GM23338 (cell line): ENCODE data around the gene BRD9. TPM values are rescaled to one million over a fixed set of nuclear protein-coding genes. Genes with fewer than 3 reads are reported as not detected.

Experiments used
- ATAC-seq: fragments of 200-7000 bp; cut with Tn5 transposase; 3 replicates; pipeline ENCODE4 v1.9.1; 2020
- DNase-seq: peaks from one replicate; pipeline ENCODE4 v3.0.0-alpha.2; 2015; ENCODE audit warnings: low spot score
- H2AFZ ChIP-seq: fragments of 200-600 bp; sonication (generic); 2 replicates; pipeline ENCODE4 v1.8.0; 2016; ENCODE audit warnings: antibody characterized with exemption, mild to moderate bottlenecking, moderate library complexity
- H3F3A ChIP-seq: fragments of 200-600 bp; sonication (generic); replicated peaks from 2 replicates; pipeline ENCODE4 v1.8.0; 2017; ENCODE audit warnings: antibody characterized with exemption, mixed run types, low read depth
- H3K27ac ChIP-seq: fragments of 200-600 bp; sonication (generic); 2 replicates; pipeline ENCODE4 v1.6.1; 2016; ENCODE audit warnings: low read depth
- H3K27me3 ChIP-seq: fragments of 200-600 bp; sonication (generic); 2 replicates; pipeline ENCODE4 v1.8.0; 2016; ENCODE audit warnings: mild to moderate bottlenecking, mixed run types, moderate library complexity; ENCODE audit not compliant: insufficient read depth
- H3K36me3 ChIP-seq: fragments of 200-600 bp; sonication (generic); 2 replicates; pipeline ENCODE4 v1.8.0; 2016; ENCODE audit warnings: mild to moderate bottlenecking; ENCODE audit not compliant: insufficient read depth
- H3K4me1 ChIP-seq: fragments of 200-600 bp; sonication (generic); 2 replicates; pipeline ENCODE4 v1.8.0; 2016; ENCODE audit warnings: mild to moderate bottlenecking, moderate library complexity; ENCODE audit not compliant: insufficient read depth
- H3K4me2 ChIP-seq: fragments of 200-600 bp; sonication (generic); 2 replicates; pipeline ENCODE4 v1.7.1; 2017; ENCODE audit warnings: mixed run types
- H3K4me3 ChIP-seq: fragments of 200-600 bp; sonication (generic); 2 replicates; pipeline ENCODE4 v1.6.1; 2016; ENCODE audit warnings: mixed run types
- H3K79me2 ChIP-seq: fragments of 200-600 bp; sonication (generic); replicated peaks from 2 replicates; pipeline ENCODE4 v1.8.0; 2017; ENCODE audit warnings: mild to moderate bottlenecking; ENCODE audit not compliant: insufficient read depth
- H3K9me2 ChIP-seq: fragments of 200-600 bp; sonication (generic); 2 replicates; pipeline ENCODE4 v1.8.0; 2017; ENCODE audit not compliant: insufficient read depth
- H4K20me1 ChIP-seq: fragments of 200-600 bp; sonication (generic); replicated peaks from 2 replicates; pipeline ENCODE4 v1.8.0; 2017; ENCODE audit warnings: mild to moderate bottlenecking; ENCODE audit not compliant: insufficient read depth
- H3K27ac Mint-ChIP-seq: 2 replicates; pipeline ENCODE4 v1.8.0; 2020; ENCODE audit warnings: inconsistent platforms, mild to moderate bottlenecking, moderate library complexity, mixed read lengths
- H3K27me3 Mint-ChIP-seq: 3 replicates; pipeline ENCODE4 v1.8.0; 2022; ENCODE audit warnings: low read depth, mild to moderate bottlenecking, moderate library complexity, mixed read lengths, inconsistent platforms; ENCODE audit not compliant: insufficient read depth, poor library complexity
- H3K36me3 Mint-ChIP-seq: 3 replicates; pipeline ENCODE4 v1.8.0; 2021; ENCODE audit warnings: low read depth, mild to moderate bottlenecking, inconsistent platforms, moderate library complexity, mixed read lengths
- H3K4me1 Mint-ChIP-seq: 3 replicates; pipeline ENCODE4 v1.8.0; 2020; ENCODE audit warnings: mild to moderate bottlenecking, inconsistent platforms, mixed read lengths
- H3K4me3 Mint-ChIP-seq: 3 replicates; pipeline ENCODE4 v1.8.0; 2021; ENCODE audit warnings: moderate library complexity, mild to moderate bottlenecking, inconsistent platforms, mixed read lengths
- H3K9me3 Mint-ChIP-seq: 3 replicates; pipeline ENCODE4 v1.8.0; 2020; ENCODE audit warnings: moderate library complexity, mild to moderate bottlenecking, inconsistent platforms, mixed read lengths
- EZH2phosphoT487 ChIP-seq: fragments of 200-600 bp; sonication (generic); IDR thresholded peaks from one replicate; pipeline ENCODE4 v1.8.1; 2018; ENCODE audit warnings: antibody characterized with exemption; ENCODE audit not compliant: unreplicated experiment
- JUNB ChIP-seq: IDR thresholded peaks from one replicate; pipeline ENCODE4 v1.6.1; 2016; ENCODE audit warnings: antibody characterized with exemption; ENCODE audit not compliant: unreplicated experiment
- NANOG ChIP-seq: IDR thresholded peaks from 2 replicates; pipeline ENCODE4 v1.6.1; 2016; ENCODE audit warnings: antibody characterized with exemption, borderline replicate concordance
- ZNF114 ChIP-seq: fragments of 250-450 bp; sonication (Bioruptor Pico); IDR thresholded peaks from 2 replicates; pipeline ENCODE4 v1.5.0; 2020; ENCODE audit warnings: mild to moderate bottlenecking, moderate library complexity
- polyA plus RNA-seq: library from polyadenylated mRNA; unstranded; fragments of >200 nt; fragmentation: Nextera tagmentation; extraction: Ambion mirVana; gene quantifications from 2 replicates; pipeline ENCODE4 v1.2.1, GENCODE V29; 2016
- total RNA-seq: library from RNA; depleted of rRNA; stranded (reverse); fragments of >200 nt; shearing (Covaris generic); gene quantifications from 2 replicates; pipeline ENCODE4 v1.2.3, GENCODE V29; 2014
- TF ChIP-seq, protein P1 (sequence below): IDR thresholded peaks from 2 replicates; pipeline ENCODE4 v1.6.1; 2016; ENCODE audit warnings: antibody characterized with exemption
- TF ChIP-seq, protein P2 (sequence below), 2 experiments: fragments of 200-600 bp in 1 of 2; sonication (generic) in 1 of 2; conservative IDR thresholded peaks; 2 replicates each; pipeline versions ENCODE4 v1.5.1 to v1.6.1; 2016 to 2017; ENCODE audit warnings: antibody characterized with exemption in 2 of 2, low read depth in 2 of 2, mild to moderate bottlenecking in 2 of 2, moderate library complexity in 1 of 2
- TF ChIP-seq, protein P3 (sequence below): fragments of 250-450 bp; sonication (Bioruptor Pico); IDR thresholded peaks from 2 replicates; pipeline ENCODE4 v1.5.0; 2020; ENCODE audit warnings: mild to moderate bottlenecking, moderate library complexity

BRD9 gene
- total and polyA plus RNA-seq, 2 experiments from 2014 or later = 32.9 to 54.7 TPM

DNA sequence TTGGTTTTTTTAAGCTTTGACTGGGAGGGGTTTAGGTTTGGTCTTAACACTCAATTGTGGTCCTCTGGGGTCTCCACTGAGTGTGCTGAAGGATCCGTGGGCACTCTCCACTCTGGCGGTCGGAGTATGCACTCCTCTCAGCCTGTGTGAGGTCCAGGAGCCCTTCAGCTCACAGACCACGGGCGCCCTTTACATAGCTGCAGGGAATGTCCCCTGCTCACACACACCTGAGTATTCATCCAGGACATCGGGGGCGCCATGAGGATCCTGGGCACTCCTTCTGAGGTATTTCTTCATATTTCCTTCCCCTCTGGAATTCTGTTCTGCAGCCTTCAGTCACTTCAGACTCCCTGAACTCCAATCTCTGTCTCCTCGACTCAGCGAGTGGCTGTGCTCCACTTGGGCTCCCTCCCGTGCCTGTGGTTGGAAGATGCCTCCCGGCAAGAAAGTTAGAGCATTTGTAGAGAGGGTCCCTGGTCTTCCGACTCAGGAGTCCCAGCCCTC lies 12.6 kb upstream of the BRD9 start:
- Histone ChIP-seq H3K4me1 (no peaks in the 10 kb centered on the region), H3K27ac (no peak overlapping the region), H3K9me2 (no peaks in the 10 kb centered on the region), H4K20me1 (peaks cover 18% of the 10 kb centered on the region), H3K4me3 (no peak overlapping the region), H3K27me3 (no peaks in the 10 kb centered on the region), H3K79me2 (peaks cover 19% of the 10 kb centered on the region; the same call in 1 of the 2 replicates), H3F3A (no peaks in the 10 kb centered on the region), H3K36me3 (peaks cover 76% of the 10 kb centered on the region), H2AFZ (no peak overlapping the region), H3K4me2 (no peak overlapping the region)
- no peaks in the 10 kb centered on the region for H3K9me3 Mint-ChIP-seq
- peaks cover 92% of the 10 kb centered on the region for H3K36me3 Mint-ChIP-seq
- no peaks in the 10 kb centered on the region for H3K27me3 Mint-ChIP-seq
- H3K27ac Mint-ChIP-seq = no peak overlapping the region
- ATAC-seq = no peak
- TF ChIP-seq NANOG (no peak), JUNB (no peak), ZNF114 (CRISPR knock-in tag) (no peak), EZH2phosphoT487 (no peak)
- TF ChIP-seq, protein P1, sequence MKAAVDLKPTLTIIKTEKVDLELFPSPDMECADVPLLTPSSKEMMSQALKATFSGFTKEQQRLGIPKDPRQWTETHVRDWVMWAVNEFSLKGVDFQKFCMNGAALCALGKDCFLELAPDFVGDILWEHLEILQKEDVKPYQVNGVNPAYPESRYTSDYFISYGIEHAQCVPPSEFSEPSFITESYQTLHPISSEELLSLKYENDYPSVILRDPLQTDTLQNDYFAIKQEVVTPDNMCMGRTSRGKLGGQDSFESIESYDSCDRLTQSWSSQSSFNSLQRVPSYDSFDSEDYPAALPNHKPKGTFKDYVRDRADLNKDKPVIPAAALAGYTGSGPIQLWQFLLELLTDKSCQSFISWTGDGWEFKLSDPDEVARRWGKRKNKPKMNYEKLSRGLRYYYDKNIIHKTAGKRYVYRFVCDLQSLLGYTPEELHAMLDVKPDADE = no peak
- TF ChIP-seq, protein P2, sequence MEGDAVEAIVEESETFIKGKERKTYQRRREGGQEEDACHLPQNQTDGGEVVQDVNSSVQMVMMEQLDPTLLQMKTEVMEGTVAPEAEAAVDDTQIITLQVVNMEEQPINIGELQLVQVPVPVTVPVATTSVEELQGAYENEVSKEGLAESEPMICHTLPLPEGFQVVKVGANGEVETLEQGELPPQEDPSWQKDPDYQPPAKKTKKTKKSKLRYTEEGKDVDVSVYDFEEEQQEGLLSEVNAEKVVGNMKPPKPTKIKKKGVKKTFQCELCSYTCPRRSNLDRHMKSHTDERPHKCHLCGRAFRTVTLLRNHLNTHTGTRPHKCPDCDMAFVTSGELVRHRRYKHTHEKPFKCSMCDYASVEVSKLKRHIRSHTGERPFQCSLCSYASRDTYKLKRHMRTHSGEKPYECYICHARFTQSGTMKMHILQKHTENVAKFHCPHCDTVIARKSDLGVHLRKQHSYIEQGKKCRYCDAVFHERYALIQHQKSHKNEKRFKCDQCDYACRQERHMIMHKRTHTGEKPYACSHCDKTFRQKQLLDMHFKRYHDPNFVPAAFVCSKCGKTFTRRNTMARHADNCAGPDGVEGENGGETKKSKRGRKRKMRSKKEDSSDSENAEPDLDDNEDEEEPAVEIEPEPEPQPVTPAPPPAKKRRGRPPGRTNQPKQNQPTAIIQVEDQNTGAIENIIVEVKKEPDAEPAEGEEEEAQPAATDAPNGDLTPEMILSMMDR (conservative IDR thresholded peaks at IDR 0.05; ENCODE audit: low read depth in 2 of 2) = no peak
- TF ChIP-seq, protein P3, sequence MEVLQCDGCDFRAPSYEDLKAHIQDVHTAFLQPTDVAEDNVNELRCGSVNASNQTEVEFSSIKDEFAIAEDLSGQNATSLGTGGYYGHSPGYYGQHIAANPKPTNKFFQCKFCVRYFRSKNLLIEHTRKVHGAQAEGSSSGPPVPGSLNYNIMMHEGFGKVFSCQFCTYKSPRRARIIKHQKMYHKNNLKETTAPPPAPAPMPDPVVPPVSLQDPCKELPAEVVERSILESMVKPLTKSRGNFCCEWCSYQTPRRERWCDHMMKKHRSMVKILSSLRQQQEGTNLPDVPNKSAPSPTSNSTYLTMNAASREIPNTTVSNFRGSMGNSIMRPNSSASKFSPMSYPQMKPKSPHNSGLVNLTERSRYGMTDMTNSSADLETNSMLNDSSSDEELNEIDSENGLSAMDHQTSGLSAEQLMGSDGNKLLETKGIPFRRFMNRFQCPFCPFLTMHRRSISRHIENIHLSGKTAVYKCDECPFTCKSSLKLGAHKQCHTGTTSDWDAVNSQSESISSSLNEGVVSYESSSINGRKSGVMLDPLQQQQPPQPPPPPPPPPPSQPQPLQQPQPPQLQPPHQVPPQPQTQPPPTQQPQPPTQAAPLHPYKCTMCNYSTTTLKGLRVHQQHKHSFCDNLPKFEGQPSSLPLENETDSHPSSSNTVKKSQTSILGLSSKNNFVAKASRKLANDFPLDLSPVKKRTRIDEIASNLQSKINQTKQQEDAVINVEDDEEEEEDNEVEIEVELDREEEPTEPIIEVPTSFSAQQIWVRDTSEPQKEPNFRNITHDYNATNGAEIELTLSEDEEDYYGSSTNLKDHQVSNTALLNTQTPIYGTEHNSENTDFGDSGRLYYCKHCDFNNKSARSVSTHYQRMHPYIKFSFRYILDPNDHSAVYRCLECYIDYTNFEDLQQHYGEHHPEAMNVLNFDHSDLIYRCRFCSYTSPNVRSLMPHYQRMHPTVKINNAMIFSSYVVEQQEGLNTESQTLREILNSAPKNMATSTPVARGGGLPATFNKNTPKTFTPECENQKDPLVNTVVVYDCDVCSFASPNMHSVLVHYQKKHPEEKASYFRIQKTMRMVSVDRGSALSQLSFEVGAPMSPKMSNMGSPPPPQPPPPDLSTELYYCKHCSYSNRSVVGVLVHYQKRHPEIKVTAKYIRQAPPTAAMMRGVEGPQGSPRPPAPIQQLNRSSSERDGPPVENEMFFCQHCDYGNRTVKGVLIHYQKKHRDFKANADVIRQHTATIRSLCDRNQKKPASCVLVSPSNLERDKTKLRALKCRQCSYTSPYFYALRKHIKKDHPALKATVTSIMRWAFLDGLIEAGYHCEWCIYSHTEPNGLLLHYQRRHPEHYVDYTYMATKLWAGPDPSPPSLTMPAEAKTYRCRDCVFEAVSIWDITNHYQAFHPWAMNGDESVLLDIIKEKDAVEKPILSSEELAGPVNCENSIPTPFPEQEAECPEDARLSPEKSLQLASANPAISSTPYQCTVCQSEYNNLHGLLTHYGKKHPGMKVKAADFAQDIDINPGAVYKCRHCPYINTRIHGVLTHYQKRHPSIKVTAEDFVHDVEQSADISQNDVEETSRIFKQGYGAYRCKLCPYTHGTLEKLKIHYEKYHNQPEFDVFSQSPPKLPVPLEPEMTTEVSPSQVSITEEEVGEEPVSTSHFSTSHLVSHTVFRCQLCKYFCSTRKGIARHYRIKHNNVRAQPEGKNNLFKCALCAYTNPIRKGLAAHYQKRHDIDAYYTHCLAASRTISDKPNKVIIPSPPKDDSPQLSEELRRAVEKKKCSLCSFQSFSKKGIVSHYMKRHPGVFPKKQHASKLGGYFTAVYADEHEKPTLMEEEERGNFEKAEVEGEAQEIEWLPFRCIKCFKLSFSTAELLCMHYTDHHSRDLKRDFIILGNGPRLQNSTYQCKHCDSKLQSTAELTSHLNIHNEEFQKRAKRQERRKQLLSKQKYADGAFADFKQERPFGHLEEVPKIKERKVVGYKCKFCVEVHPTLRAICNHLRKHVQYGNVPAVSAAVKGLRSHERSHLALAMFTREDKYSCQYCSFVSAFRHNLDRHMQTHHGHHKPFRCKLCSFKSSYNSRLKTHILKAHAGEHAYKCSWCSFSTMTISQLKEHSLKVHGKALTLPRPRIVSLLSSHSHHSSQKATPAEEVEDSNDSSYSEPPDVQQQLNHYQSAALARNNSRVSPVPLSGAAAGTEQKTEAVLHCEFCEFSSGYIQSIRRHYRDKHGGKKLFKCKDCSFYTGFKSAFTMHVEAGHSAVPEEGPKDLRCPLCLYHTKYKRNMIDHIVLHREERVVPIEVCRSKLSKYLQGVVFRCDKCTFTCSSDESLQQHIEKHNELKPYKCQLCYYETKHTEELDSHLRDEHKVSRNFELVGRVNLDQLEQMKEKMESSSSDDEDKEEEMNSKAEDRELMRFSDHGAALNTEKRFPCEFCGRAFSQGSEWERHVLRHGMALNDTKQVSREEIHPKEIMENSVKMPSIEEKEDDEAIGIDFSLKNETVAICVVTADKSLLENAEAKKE = no peak
- DNase-seq = no peak
- H3K4me3 Mint-ChIP-seq = no peak overlapping the region
- no peaks in the 10 kb centered on the region for H3K4me1 Mint-ChIP-seq
